DOHH2 (cell line): Measurements from ENCODE around the gene PRKCH.

Experiments
- H3F3A ChIP-seq: fragments of 200-600 bp; sonication (generic), shearing (Covaris generic); 2 replicates; pipeline ENCODE4 v1.6.0; 2016; ENCODE audit warnings: antibody characterized with exemption, mild to moderate bottlenecking; ENCODE audit not compliant: control insufficient read depth, insufficient read depth
- H3K27ac ChIP-seq: fragments of 200-600 bp; sonication (generic); 2 replicates; pipeline ENCODE4 v1.5.1; 2014; ENCODE audit warnings: low read depth, mild to moderate bottlenecking, low read length, moderate library complexity
- H3K27me3 ChIP-seq: fragments of 200-600 bp; sonication (generic); 2 replicates; pipeline ENCODE4 v1.6.1; 2014; ENCODE audit warnings: mild to moderate bottlenecking, low read length, mixed read lengths; ENCODE audit not compliant: control insufficient read depth
- H3K36me3 ChIP-seq: fragments of 200-600 bp; sonication (generic); 2 replicates; pipeline ENCODE4 v1.6.1; 2014; ENCODE audit warnings: mild to moderate bottlenecking, low read length, moderate library complexity, mixed read lengths; ENCODE audit not compliant: control insufficient read depth
- H3K4me1 ChIP-seq: fragments of 200-600 bp; sonication (generic); 2 replicates; pipeline ENCODE4 v1.6.1; 2014; ENCODE audit warnings: mild to moderate bottlenecking, low read length, mixed read lengths; ENCODE audit not compliant: control insufficient read depth
- H3K4me2 ChIP-seq: fragments of 200-600 bp; sonication (generic); 2 replicates; pipeline ENCODE4 v1.6.0; 2014; ENCODE audit warnings: mild to moderate bottlenecking, low read length, moderate library complexity
- H3K4me3 ChIP-seq: fragments of 200-600 bp; sonication (generic); 2 replicates; pipeline ENCODE4 v1.5.1; 2014; ENCODE audit warnings: mild to moderate bottlenecking, low read length, mixed read lengths
- H3K79me2 ChIP-seq: fragments of 200-600 bp; sonication (generic); 2 replicates; pipeline ENCODE4 v1.6.1; 2014; ENCODE audit warnings: mild to moderate bottlenecking, low read length, mixed read lengths; ENCODE audit not compliant: control insufficient read depth
- H3K9me2 ChIP-seq: fragments of 200-600 bp; sonication (generic); replicated peaks from 2 replicates; pipeline ENCODE4 v1.6.1; 2014; ENCODE audit warnings: mild to moderate bottlenecking, low read length, mixed read lengths; ENCODE audit not compliant: control insufficient read depth
- H3K9me3 ChIP-seq: fragments of 200-600 bp; sonication (generic); 2 replicates; pipeline ENCODE4 v1.6.1; 2014; ENCODE audit warnings: antibody characterized with exemption, low read length, mixed read lengths; ENCODE audit not compliant: control insufficient read depth, insufficient read depth
- H4K20me1 ChIP-seq: fragments of 200-600 bp; sonication (generic); 2 replicates; pipeline ENCODE4 v1.6.0; 2014; ENCODE audit warnings: low read depth, mild to moderate bottlenecking, antibody characterized with exemption, low read length, moderate library complexity; ENCODE audit not compliant: control insufficient read depth, insufficient read depth
- EZH2phosphoT487 ChIP-seq: fragments of 200-600 bp; sonication (generic); IDR thresholded peaks from 2 replicates; pipeline ENCODE4 v1.6.1; 2017; ENCODE audit warnings: borderline replicate concordance, mild to moderate bottlenecking, antibody characterized with exemption, low read length, moderate library complexity, mixed read lengths
- TF ChIP-seq, protein P1 (sequence below): fragments of 200-600 bp; sonication (generic); IDR thresholded peaks from one replicate; pipeline ENCODE4 v1.5.1; 2014; ENCODE audit warnings: antibody characterized with exemption, mild to moderate bottlenecking, low read depth, low read length; ENCODE audit not compliant: poor library complexity, severe bottlenecking

PRKCH gene

DNA sequence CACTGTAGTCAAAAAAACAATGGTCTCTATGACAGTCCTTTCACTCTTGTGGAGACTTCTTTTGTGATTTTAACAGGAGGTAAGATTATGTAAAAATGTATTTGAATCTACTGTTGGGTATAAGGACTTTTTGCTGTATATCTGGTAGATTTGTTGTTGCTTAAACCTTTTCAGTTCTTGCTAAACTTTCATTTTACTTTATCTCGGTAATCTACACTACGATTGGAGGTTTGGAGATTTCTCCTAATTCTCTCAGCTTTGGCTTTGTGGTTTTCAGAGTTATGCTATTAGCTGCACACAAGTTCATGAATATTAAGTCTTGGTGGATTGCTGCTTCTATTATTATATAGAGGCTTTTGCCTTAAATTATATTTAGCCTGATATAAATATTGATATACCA lies 257.4 kb downstream of the PRKCH start:
- Histone ChIP-seq H3K4me2 (peak overlapping the region; percentile 47), H3K36me3 (no peaks in the 10 kb centered on the region), H3K9me2 (no peaks in the 10 kb centered on the region), H3K4me1 (peaks cover 26% of the 10 kb centered on the region), H3K4me3 (no peak overlapping the region; the same call in 1 of the 2 replicates), H3K79me2 (no peaks in the 10 kb centered on the region), H4K20me1 (no peaks in the 10 kb centered on the region), H3K27me3 (no peaks in the 10 kb centered on the region), H3K27ac (no peak overlapping the region), H3K9me3 (no peaks in the 10 kb centered on the region), H3F3A (no peaks in the 10 kb centered on the region)
- no peak for TF ChIP-seq EZH2phosphoT487
- TF ChIP-seq, protein P1, sequence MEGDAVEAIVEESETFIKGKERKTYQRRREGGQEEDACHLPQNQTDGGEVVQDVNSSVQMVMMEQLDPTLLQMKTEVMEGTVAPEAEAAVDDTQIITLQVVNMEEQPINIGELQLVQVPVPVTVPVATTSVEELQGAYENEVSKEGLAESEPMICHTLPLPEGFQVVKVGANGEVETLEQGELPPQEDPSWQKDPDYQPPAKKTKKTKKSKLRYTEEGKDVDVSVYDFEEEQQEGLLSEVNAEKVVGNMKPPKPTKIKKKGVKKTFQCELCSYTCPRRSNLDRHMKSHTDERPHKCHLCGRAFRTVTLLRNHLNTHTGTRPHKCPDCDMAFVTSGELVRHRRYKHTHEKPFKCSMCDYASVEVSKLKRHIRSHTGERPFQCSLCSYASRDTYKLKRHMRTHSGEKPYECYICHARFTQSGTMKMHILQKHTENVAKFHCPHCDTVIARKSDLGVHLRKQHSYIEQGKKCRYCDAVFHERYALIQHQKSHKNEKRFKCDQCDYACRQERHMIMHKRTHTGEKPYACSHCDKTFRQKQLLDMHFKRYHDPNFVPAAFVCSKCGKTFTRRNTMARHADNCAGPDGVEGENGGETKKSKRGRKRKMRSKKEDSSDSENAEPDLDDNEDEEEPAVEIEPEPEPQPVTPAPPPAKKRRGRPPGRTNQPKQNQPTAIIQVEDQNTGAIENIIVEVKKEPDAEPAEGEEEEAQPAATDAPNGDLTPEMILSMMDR: no peak

DNA sequence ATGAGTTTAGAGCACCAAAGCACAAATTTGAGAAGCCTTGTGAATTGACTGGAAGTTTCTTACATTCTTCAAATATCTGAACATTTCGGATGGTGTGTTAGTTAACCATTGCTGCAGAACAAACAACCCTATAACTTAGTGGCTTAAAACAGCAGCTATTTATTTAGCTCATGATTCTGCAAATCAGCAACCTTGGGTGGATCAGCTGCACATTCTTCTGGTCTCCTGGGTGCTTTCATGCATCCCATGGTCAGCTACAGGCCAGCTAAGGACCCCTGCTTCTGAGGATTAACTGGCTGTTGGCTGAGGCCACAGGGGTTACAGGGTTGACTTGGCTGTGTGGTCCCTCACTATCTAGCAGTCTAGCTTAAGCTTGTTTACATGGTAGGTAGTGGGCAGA lies 260.0 kb downstream of the PRKCH start:
- Histone ChIP-seq H3K27ac (no peak overlapping the region), H3K4me2 (no peak overlapping the region), H3K4me1 (peaks cover 46% of the 10 kb centered on the region)

DNA sequence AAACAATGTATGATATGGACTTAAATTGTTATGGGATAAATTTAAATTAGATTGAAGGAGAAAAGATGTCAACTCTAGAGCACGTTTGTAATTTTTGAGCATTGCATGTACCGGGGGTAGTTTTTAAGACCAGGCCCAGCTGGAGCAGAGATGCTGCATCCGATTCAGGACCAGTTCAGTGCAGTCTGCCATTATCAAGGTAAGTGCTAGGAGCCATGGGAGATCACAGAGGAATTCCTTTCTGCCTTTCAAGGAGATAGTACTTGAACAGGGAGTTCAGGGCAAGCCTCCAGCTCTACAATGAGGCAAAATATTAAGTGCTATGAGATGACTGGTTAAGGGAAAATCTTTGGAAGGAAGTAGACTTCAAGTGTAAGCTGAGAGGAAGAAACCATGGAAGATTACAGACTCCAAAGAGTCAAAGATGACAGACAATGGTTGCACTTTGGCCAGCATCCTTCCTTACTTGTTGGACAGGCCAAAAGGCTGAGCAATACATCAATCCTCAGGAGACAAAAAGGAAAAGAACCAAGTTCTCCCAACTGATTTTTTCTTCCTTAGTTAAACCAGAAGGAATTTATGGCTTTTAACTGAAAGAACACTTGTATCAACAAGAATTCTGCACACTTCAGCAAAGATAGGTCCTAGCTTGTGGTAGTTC lies 260.7 kb downstream of the PRKCH start:
- Histone ChIP-seq H3K36me3 (no peaks in the 10 kb centered on the region), H3K9me3 (no peaks in the 10 kb centered on the region), H3K4me1 (peaks cover 48% of the 10 kb centered on the region), H3K27me3 (no peaks in the 10 kb centered on the region), H3K79me2 (no peaks in the 10 kb centered on the region), H3K4me2 (no peak overlapping the region), H4K20me1 (no peaks in the 10 kb centered on the region), H3K9me2 (no peaks in the 10 kb centered on the region), H3K27ac (no peak overlapping the region), H3F3A (no peaks in the 10 kb centered on the region), H3K4me3 (no peak overlapping the region)
- no peak for TF ChIP-seq EZH2phosphoT487
- TF ChIP-seq, protein P1: no peak

More for the DNA sequence above, 260.0 kb downstream of the PRKCH start:
- Histone ChIP-seq H3K27me3 (no peaks in the 10 kb centered on the region), H3F3A (no peaks in the 10 kb centered on the region), H3K9me3 (no peaks in the 10 kb centered on the region), H3K79me2 (no peaks in the 10 kb centered on the region), H3K36me3 (no peaks in the 10 kb centered on the region), H3K4me3 (no peak overlapping the region), H4K20me1 (no peaks in the 10 kb centered on the region), H3K9me2 (no peaks in the 10 kb centered on the region)
- TF ChIP-seq, protein P1: no peak
- TF ChIP-seq EZH2phosphoT487: no peak
